Thymus (tissue), 11 donors: ENCODE data around the gene MRGPRG. TPM values are rescaled to one million over a fixed set of nuclear protein-coding genes. Genes with fewer than 3 reads are reported as not detected.

Source experiments
- DNase-seq, 9 donors: peaks; one replicate each; pipeline ENCODE4 v3.0.0-alpha.2; 2013; ENCODE audit warnings: low spot score in 9 of 9, low read depth in 6 of 9, missing footprints in 1 of 9
- H3K27ac ChIP-seq, 2 donors: one replicate each; pipeline ENCODE4 v1.5.1; 2013; ENCODE audit warnings: control low read depth in 1 of 2, low read depth in 1 of 2, low read length in 1 of 2, mild to moderate bottlenecking in 1 of 2, moderate library complexity in 1 of 2
- H3K27me3 ChIP-seq, 2 donors: one replicate each; pipeline ENCODE4 v1.5.1; 2013; ENCODE audit warnings: low read length in 1 of 2; ENCODE audit not compliant: control insufficient read depth in 2 of 2, insufficient read depth in 1 of 2
- H3K36me3 ChIP-seq, 2 donors: one replicate each; pipeline ENCODE4 v1.5.1; 2013; ENCODE audit warnings: low read length in 1 of 2, mild to moderate bottlenecking in 1 of 2, moderate library complexity in 1 of 2; ENCODE audit not compliant: control insufficient read depth in 2 of 2, insufficient read depth in 2 of 2
- H3K4me1 ChIP-seq, 2 donors: one replicate each; pipeline ENCODE4 v1.5.1; 2013; ENCODE audit warnings: low read length in 2 of 2; ENCODE audit not compliant: control insufficient read depth in 2 of 2, insufficient read depth in 2 of 2
- H3K4me3 ChIP-seq, 2 donors: one replicate each; pipeline ENCODE4 v1.5.1; 2013; ENCODE audit warnings: low read length in 2 of 2, control low read depth in 1 of 2, mild to moderate bottlenecking in 1 of 2
- H3K9me3 ChIP-seq, 2 donors: one replicate each; pipeline ENCODE4 v1.5.1; 2013; ENCODE audit warnings: low read length in 1 of 2, mild to moderate bottlenecking in 1 of 2; ENCODE audit not compliant: control insufficient read depth in 2 of 2, insufficient read depth in 1 of 2
- WGBS: extraction: QIAGEN DNeasy Blood & Tissue Kit; methylation state at CpG from one replicate; pipeline ENCODE4 v1.1.7; 2013; 5-methylcytosine and 5-hydroxymethylcytosine counted together
- polyA plus RNA-seq: library from polyadenylated mRNA; stranded (reverse); fragments of 200-250 nt; gene quantifications from one replicate; pipeline ENCODE4 v1.2.3, GENCODE V29; 2013
- total RNA-seq: library from RNA; stranded (reverse); fragments of 120-200 nt; gene quantifications from one replicate; pipeline ENCODE4 v1.2.4, GENCODE V29; 2013
- donor health status: healthy.

Gene MRGPRG
- total and polyA plus RNA-seq, 2 donors: not detected

DNA sequence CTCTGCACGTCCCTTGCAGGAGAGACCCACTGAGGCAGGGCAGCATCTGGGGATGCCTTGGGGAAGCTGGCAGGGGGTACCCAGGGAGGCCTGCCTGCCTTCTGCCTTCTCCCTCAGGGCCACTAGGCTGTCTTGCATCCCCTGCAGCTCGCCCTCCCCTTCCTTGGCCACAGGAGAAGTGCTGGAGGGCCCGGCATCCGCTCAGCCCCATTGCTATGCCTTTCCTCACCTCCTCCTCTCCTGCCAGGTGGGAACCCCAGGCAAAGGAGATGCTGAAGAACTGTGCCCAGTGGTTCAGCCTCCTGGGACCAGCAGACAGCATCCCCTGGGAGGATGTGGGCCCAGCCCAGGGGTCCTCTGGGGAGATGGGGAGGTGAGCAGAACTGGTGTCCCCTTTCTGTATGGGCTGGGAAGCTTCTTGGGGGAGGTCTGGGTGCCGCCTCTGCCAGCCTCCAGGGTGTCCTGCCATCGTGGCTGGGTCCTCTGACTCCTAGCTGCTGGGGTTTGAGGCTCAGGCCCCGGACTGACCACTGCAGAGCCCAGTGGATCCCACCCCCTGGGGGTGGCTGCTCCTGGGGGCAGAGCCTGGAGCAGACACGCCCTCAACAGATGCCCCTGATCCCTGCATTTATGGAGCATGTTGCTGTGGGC lies 20.6 kb downstream of the MRGPRG start:
- H3K27me3 ChIP-seq: peaks cover 0 to 33% of the 10 kb centered on the region in 2 donors
- DNase-seq: no peak

DNA sequence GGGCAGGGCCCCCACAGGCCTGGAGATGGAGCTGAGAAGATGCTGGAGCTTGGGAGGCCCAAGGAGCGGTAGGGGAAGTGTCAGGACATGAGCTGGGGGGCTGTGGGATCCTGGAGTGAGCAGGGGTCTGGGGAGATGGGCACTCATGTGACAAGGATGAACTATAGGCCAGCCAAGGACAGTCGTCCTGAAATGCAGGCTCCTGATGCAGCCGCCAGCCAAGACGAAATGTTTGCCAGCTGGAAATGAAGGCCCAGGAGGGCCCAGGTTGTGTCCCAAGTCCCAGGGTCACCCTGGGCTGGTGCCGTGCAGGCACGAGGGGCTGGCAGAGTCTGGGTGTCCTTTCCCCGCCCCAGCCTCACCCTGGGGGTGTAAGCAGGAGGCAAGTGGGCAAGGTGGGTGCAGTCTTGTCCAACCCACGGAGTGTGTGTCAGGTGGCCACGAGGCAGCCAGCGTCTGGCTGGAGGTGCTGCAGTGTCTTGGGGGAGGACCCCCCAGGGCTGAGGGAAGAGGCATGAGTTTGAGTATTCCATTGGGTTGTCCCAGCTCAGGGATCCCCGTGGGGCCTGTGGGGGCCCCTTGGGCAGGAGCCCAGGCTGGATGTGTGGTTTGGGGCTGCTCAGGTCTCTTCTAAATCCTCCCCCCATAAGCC lies 21.4 kb downstream of the MRGPRG start:
- peaks cover 0 to 2% of the 10 kb centered on the region in 2 donors for H3K9me3 ChIP-seq
- no peaks in the 10 kb centered on the region for H3K36me3 ChIP-seq
- DNase-seq: no peak
- H3K27me3 ChIP-seq: peaks cover 0 to 26% of the 10 kb centered on the region in 2 donors
- H3K4me3 ChIP-seq: no peak overlapping the region
- H3K4me1 ChIP-seq: peaks cover 14 to 18% of the 10 kb centered on the region in 2 donors
- no peak overlapping the region for H3K27ac ChIP-seq
- WGBS: 96% methylated on average over 11 of the region's 11 CpGs

More for the DNA sequence above, 20.6 kb downstream of the MRGPRG start:
- H3K36me3 ChIP-seq: no peaks in the 10 kb centered on the region
- H3K27ac ChIP-seq: no peak overlapping the region
- peaks cover 18 to 27% of the 10 kb centered on the region in 2 donors for H3K4me1 ChIP-seq
- H3K4me3 ChIP-seq: no peak overlapping the region
- WGBS: 92% methylated on average over 8 of the region's 8 CpGs
- no peaks in the 10 kb centered on the region for H3K9me3 ChIP-seq

DNA sequence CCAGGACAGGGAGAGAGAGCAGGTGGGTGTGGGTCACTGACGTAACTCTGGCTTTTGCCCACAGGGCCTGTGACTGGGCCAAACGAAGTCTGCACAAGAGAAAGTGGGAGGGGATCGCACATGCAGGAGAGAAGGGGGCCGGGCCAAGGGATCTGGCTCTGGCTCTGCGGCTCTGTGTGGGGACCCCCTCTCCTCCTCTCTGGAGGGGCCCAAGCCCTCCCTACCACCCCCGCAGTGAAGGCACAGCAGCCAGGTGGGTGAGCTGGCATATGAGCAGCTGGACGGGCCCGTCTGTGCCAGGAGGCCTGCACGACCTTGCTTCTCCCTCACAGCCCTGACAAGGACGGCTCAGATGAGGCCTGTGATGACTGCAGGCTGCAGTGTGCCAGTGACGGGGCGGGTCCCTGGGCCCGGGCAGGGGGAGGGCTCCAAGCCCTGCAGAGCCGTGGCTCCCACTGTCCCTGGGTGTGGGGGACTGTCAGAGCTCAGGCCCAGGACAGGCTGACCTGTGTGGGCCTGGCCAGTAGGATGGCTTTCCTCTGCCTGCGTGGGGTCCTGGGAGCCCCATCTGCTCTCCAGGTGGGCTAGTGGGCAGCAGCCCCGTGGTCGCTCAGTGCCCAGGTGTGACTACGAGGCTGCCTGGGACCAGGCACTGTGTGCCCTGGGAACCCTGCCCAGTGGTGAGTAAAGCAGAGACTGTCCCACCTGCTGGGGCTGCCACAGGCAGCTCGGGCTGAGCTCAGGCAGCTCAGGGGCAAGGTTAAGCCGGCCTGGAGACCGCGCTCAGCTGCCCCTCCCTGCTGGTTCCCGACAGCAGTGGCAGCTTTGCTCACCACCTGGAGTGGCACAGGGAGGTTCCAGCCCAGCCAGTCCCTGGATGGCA lies 22.2 kb downstream of the MRGPRG start:
- Histone ChIP-seq H3K4me1 (peaks cover 6 to 11% of the 10 kb centered on the region in 2 donors), H3K27me3 (peaks cover 0 to 23% of the 10 kb centered on the region in 2 donors), H3K36me3 (no peaks in the 10 kb centered on the region), H3K9me3 (peaks cover 0 to 6% of the 10 kb centered on the region in 2 donors), H3K4me3 (no peak overlapping the region), H3K27ac (no peak overlapping the region)
- 93% methylated on average over 23 of the region's 23 CpGs for WGBS
- DNase-seq: no peak

DNA sequence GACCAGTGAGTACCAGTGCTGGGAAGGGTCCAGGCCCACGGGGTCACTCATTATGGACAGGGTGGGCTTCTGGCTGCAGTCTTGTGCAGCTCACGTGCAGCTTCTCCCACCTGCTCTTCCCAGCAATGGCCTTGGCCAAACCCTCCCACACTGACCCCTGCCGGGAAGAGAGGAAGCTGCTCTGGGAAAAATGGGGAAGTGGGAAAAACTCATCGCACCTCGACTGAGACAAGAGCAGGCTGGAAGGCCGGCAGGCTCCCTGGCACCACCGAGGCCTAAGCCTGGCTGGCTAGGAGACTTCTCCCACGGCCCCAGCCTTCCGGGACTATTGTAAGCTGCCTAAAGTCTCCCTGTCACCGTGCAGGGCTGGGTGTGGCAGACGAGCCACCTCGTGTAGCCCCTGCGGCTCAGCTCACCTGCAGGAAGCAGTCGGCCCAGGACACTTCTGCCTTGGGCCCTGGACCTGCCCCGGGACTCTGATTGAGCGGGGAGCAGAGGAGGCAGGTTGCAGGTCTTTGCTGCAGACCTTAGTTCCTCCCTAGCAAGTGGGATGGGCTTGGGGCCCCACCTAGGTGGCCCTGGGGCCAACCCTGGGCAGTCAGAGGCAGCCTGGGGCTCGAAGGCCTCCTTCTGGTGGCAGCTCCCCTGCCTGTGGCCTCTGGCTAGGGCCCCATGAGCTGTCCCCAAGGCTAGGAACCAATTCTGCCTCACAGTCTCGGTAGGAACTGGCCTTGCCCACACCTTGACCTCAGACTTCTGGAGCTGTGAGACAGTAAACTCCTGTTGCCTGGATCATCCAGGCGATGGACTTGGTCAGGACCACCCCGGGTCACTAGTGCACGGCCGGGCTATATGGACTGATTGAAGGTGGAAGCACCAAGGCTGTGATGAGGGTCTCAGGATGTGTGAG lies 23.1 kb downstream of the MRGPRG start:
- Histone ChIP-seq H3K4me3 (no peak overlapping the region), H3K27ac (no peak overlapping the region), H3K4me1 (peaks cover 0 to 2% of the 10 kb centered on the region in 2 donors), H3K9me3 (peaks cover 0 to 6% of the 10 kb centered on the region in 2 donors), H3K36me3 (no peaks in the 10 kb centered on the region), H3K27me3 (peaks cover 0 to 15% of the 10 kb centered on the region in 2 donors)
- WGBS: 84% methylated on average over 22 of the region's 22 CpGs
- no peak for DNase-seq

- peaks cover 0 to 8% of the 10 kb centered on the region in 2 donors for H3K27me3 ChIP-seq
- DNase-seq: no peak
- no peaks in the 10 kb centered on the region for H3K36me3 ChIP-seq
- no peaks in the 10 kb centered on the region for H3K4me1 ChIP-seq
- H3K9me3 ChIP-seq: peaks cover 0 to 6% of the 10 kb centered on the region in 2 donors
- no peak overlapping the region for H3K4me3 ChIP-seq
- WGBS: 80% methylated on average over 12 of the region's 12 CpGs
- no peak overlapping the region for H3K27ac ChIP-seq
Observed at GRCh38 chr11:3194016-3194816, 24.4 kb downstream of the MRGPRG start.

- Histone ChIP-seq H3K27me3 (peaks cover 0 to 8% of the 10 kb centered on the region in 2 donors), H3K27ac (no peak overlapping the region), H3K36me3 (no peaks in the 10 kb centered on the region), H3K4me1 (no peaks in the 10 kb centered on the region), H3K9me3 (peaks cover 0 to 6% of the 10 kb centered on the region in 2 donors), H3K4me3 (no peak overlapping the region)
- WGBS: 89% methylated on average over 19 of the region's 19 CpGs
- no peak for DNase-seq
Observed at GRCh38 chr11:3193373-3194015, 25.1 kb downstream of the MRGPRG start.

DNA sequence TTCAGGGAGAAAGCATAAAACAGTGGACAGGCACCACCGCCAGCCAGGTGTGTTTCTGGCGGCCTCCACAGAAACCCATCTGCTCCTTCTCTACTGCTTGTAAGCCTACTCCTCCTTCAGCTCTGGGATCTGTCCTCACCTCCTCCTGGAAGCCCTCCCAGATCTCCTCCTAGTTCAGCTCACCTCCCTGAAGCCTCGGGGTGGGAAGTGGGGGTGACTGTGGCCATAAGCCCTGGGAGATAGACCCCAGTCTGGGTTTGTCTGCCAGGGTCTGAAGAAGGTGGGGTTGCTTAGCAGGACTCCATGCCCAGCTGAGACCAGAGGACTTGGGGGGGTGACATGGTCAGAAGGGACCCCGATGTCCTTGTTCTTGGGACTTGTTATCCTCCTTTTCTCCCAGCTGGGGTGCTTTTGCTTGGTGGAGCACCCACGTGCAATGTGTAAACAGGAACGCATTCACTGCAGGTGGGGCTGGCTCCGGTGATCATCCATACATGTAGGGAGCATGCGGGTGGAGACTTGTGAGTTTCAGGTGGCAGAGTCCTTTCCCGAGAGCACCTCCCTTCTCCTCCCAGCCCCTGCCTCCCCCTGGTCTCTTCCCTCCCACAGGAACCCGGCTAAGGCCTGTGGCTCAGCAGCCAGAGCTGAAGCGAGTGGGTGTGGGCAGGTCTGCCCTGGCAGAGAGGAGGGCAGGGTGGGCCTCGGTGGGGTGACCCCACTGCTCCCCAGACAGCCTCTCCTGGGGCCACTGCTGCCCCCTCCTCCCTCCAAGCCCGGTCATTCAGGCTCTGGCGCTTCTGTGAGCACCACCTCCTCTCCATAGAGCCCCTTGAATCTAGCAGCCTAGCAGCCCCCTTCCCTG lies 25.9 kb downstream of the MRGPRG start:
- Histone ChIP-seq H3K4me1 (no peaks in the 10 kb centered on the region), H3K4me3 (no peak overlapping the region), H3K9me3 (peaks cover 0 to 6% of the 10 kb centered on the region in 2 donors), H3K27ac (no peak overlapping the region), H3K36me3 (no peaks in the 10 kb centered on the region), H3K27me3 (peaks cover 0 to 6% of the 10 kb centered on the region in 2 donors)
- DNase-seq: no peak
- 95% methylated on average over 14 of the region's 14 CpGs for WGBS
